Stimulated activated CD8-positive, alpha-beta memory T cell treated with anti-CD3 and anti-CD28 coated beads, Interleukin-15, amount 100 ng/mL, for 24 hours (primary cell): ENCODE results near the gene CHRND.

ENCODE experiments used
- DNase-seq: peaks from one replicate; pipeline ENCODE4 v3.0.0-alpha.2; 2020; ENCODE audit warnings: low read depth

The CHRND gene

GRCh38 chr2:232488097-232488711 is 37.8 kb upstream of the CHRND start:
- no peak for DNase-seq

GRCh38 chr2:232488721-232489300 is 37.1 kb upstream of the CHRND start:
- DNase-seq, result no peak

GRCh38 chr2:232489516-232490220 is 36.3 kb upstream of the CHRND start:
- no peak for DNase-seq

GRCh38 chr2:232490221-232491138 is 35.5 kb upstream of the CHRND start:
- DNase-seq, result no peak

GRCh38 chr2:232491139-232491780 is 34.7 kb upstream of the CHRND start:
- DNase-seq, result no peak

GRCh38 chr2:232492236-232492848 is 33.6 kb upstream of the CHRND start:
- DNase-seq, result no peak

- no peak for DNase-seq
These were observed 32.8 kb upstream of the CHRND start for GRCh38 chr2:232492963-232493700.

GRCh38 chr2:232493701-232494474 is 32.1 kb upstream of the CHRND start:
- DNase-seq, result no peak

GRCh38 chr2:232494542-232494941 is 31.4 kb upstream of the CHRND start:
- no peak for DNase-seq

- no peak for DNase-seq
These were observed 30.7 kb upstream of the CHRND start for GRCh38 chr2:232495292-232495691.

GRCh38 chr2:232496501-232497270 is 29.3 kb upstream of the CHRND start:
- no peak for DNase-seq

- no peak for DNase-seq
These were observed 28.6 kb upstream of the CHRND start for GRCh38 chr2:232497348-232497747.

GRCh38 chr2:232498452-232498851 is 27.5 kb upstream of the CHRND start:
- DNase-seq, result no peak

GRCh38 chr2:232501331-232501771 is 24.6 kb upstream of the CHRND start:
- DNase-seq, result no peak

- DNase-seq, result no peak
These were observed 24.1 kb upstream of the CHRND start for GRCh38 chr2:232501794-232502390.

GRCh38 chr2:232502511-232502910 is 23.4 kb upstream of the CHRND start:
- no peak for DNase-seq

- DNase-seq, result no peak
These were observed 22.8 kb upstream of the CHRND start for GRCh38 chr2:232502911-232503808.
